SK-N-SH (cell line): ENCODE results near the gene MC1R. TPM values are rescaled to one million over a fixed set of nuclear protein-coding genes. Genes with fewer than 3 reads are reported as not detected.

ENCODE experiments used
- CTCF ChIA-PET: fragments of 300-600, 350-600 bp; formaldehyde crosslinking; extraction: SDS; loops from one replicate; lab custom pipeline; 2021; lab: Yijun Ruan, JAX
- POLR2A ChIA-PET: fragments of 350-600 bp; sonication (Branson Sonifier 250); formaldehyde crosslinking; extraction: SDS; loops from one replicate; lab custom pipeline; 2020; ENCODE audit warnings: antibody characterized with exemption, inconsistent platforms; lab: Yijun Ruan, JAX
- DNase-seq: peaks from one replicate; pipeline ENCODE4 v3.0.0; 2012
- H2AFZ ChIP-seq: fragments of 200-600 bp; sonication (generic); 2 replicates; pipeline ENCODE4 v1.8.1; 2016; ENCODE audit warnings: antibody characterized with exemption, mild to moderate bottlenecking, low read depth
- H3F3A ChIP-seq: fragments of 200-600 bp; sonication (generic); replicated peaks from 2 replicates; pipeline ENCODE3; 2016; ENCODE audit warnings: antibody characterized with exemption, mild to moderate bottlenecking; ENCODE audit not compliant: insufficient read depth
- H3K27ac ChIP-seq, 2 experiments: fragments of 200-500 bp in 1 of 2; fragments of 200-600 bp in 1 of 2; sonication (Bioruptor generic) in 1 of 2; sonication (generic), shearing (Covaris generic) in 1 of 2; 2 replicates each; pipeline versions ENCODE4 v1.5.1 to v1.6.1; 2014 to 2016; ENCODE audit warnings: low read depth in 2 of 2, inconsistent platforms in 1 of 2, low read length in 1 of 2, mild to moderate bottlenecking in 1 of 2, mixed read lengths in 1 of 2
- H3K27me3 ChIP-seq: fragments of 200-600 bp; sonication (generic), shearing (Covaris generic); 2 replicates; pipeline ENCODE4 v1.6.1; 2016; ENCODE audit warnings: mixed run types; ENCODE audit not compliant: insufficient read depth
- H3K36me3 ChIP-seq, 2 experiments: fragments of 200-500 bp in 1 of 2; fragments of 200-600 bp in 1 of 2; sonication (Bioruptor generic) in 1 of 2; sonication (generic) in 1 of 2; replicated peaks in 1 of 2; 2 replicates each; pipeline versions ENCODE3 to v1.5.1; 2014 to 2016; ENCODE audit warnings: low read length in 1 of 2, mild to moderate bottlenecking in 1 of 2; ENCODE audit not compliant: insufficient read depth in 2 of 2, control insufficient read depth in 1 of 2
- H3K4me1 ChIP-seq, 2 experiments: fragments of 200-500 bp in 1 of 2; fragments of 200-600 bp in 1 of 2; sonication (Bioruptor generic) in 1 of 2; sonication (generic), shearing (Covaris generic) in 1 of 2; 2 replicates each; pipeline versions ENCODE4 v1.5.1 to v1.6.1; 2014 to 2016; ENCODE audit warnings: low read depth in 1 of 2, low read length in 1 of 2, mixed run types in 1 of 2; ENCODE audit not compliant: insufficient read depth in 2 of 2, control insufficient read depth in 1 of 2
- H3K4me2 ChIP-seq: fragments of 200-600 bp; sonication (generic), shearing (Covaris generic); 2 replicates; pipeline ENCODE4 v1.6.1; 2017; ENCODE audit warnings: mixed run types
- H3K4me3 ChIP-seq, 2 experiments: fragments of 200-500 bp in 1 of 2; fragments of 200-600 bp in 1 of 2; sonication (Bioruptor generic) in 1 of 2; sonication (generic), shearing (Covaris generic) in 1 of 2; 2 replicates each; pipeline versions ENCODE4 v1.5.1 to v1.8.1; 2014 to 2016; ENCODE audit warnings: low read depth in 2 of 2, inconsistent platforms in 1 of 2, low read length in 1 of 2, mild to moderate bottlenecking in 1 of 2, mixed read lengths in 1 of 2, moderate library complexity in 1 of 2
- H3K79me2 ChIP-seq: fragments of 200-600 bp; sonication (generic); 2 replicates; pipeline ENCODE4 v1.8.1; 2017; ENCODE audit warnings: mild to moderate bottlenecking; ENCODE audit not compliant: insufficient read depth
- H3K9ac ChIP-seq: fragments of 200-600 bp; sonication (generic); 2 replicates; pipeline ENCODE4 v1.6.1; 2017; ENCODE audit warnings: mixed run types
- H3K9me2 ChIP-seq: fragments of 200-600 bp; sonication (generic); 2 replicates; pipeline ENCODE4 v1.6.1; 2017; ENCODE audit warnings: mixed run types
- H3K9me3 ChIP-seq: fragments of 200-600 bp; sonication (generic); 2 replicates; pipeline ENCODE4 v1.6.1; 2017; ENCODE audit warnings: mixed run types, mild to moderate bottlenecking, moderate library complexity
- H4K20me1 ChIP-seq: fragments of 200-600 bp; sonication (generic); 2 replicates; pipeline ENCODE4 v1.6.1; 2017; ENCODE audit warnings: mild to moderate bottlenecking, mixed run types; ENCODE audit not compliant: insufficient read depth
- CHD2 ChIP-seq: fragments of 150-350 bp; IDR thresholded peaks from 2 replicates; pipeline ENCODE4 v1.6.1; 2018; ENCODE audit warnings: low read length; ENCODE audit not compliant: partially characterized antibody
- ELF1 ChIP-seq: IDR thresholded peaks from 2 replicates; pipeline ENCODE4 v1.4.0; 2012
- EP300 ChIP-seq, 2 experiments: IDR thresholded peaks; 2 replicates each; pipeline versions ENCODE4 v1.4.0 to v1.6.1; 2012; ENCODE audit warnings: borderline replicate concordance in 1 of 2, low read depth in 1 of 2, low read length in 1 of 2
- FOSL2 ChIP-seq: IDR thresholded peaks from 2 replicates; pipeline ENCODE4 v1.4.0; 2012; ENCODE audit warnings: low read depth, mild to moderate bottlenecking, moderate library complexity, borderline replicate concordance
- FOXJ3 ChIP-seq: sonication (generic); formaldehyde crosslinking; IDR thresholded peaks from 2 replicates; pipeline ENCODE4 v1.5.1; 2020; ENCODE audit warnings: mild to moderate bottlenecking, missing genetic modification reagents
- GABPA ChIP-seq: IDR thresholded peaks from 2 replicates; pipeline ENCODE4 v1.4.0; 2012; ENCODE audit warnings: low read depth, mild to moderate bottlenecking
- GATA2 ChIP-seq: sonication (generic); formaldehyde crosslinking; IDR thresholded peaks from 2 replicates; pipeline ENCODE4 v1.5.0; 2020; ENCODE audit warnings: mild to moderate bottlenecking, missing genetic modification reagents
- JUND ChIP-seq: IDR thresholded peaks from 2 replicates; pipeline ENCODE4 v1.4.0; 2012
- MEF2A ChIP-seq: IDR thresholded peaks from 2 replicates; pipeline ENCODE4 v1.4.0; 2012; ENCODE audit warnings: low read depth, borderline replicate concordance
- MXI1 ChIP-seq: IDR thresholded peaks from 2 replicates; pipeline ENCODE4 v1.6.1; 2012; ENCODE audit warnings: mild to moderate bottlenecking, low read depth, low read length, improper control_type of control experiment
- NFIC ChIP-seq: IDR thresholded peaks from 2 replicates; pipeline ENCODE4 v1.4.0; 2012; ENCODE audit warnings: borderline replicate concordance
- NRF1 ChIP-seq: IDR thresholded peaks from 2 replicates; pipeline ENCODE4 v1.6.1; 2012; ENCODE audit warnings: low read depth, mild to moderate bottlenecking, low read length
- POLR2AphosphoS5 ChIP-seq: IDR thresholded peaks from 2 replicates; pipeline ENCODE4 v1.6.1; 2012; ENCODE audit warnings: low read depth, low read length
- RAD21 ChIP-seq: IDR thresholded peaks from 2 replicates; pipeline ENCODE4 v1.6.1; 2012; ENCODE audit warnings: mild to moderate bottlenecking, low read length
- RCOR1 ChIP-seq: fragments of 150-350 bp; IDR thresholded peaks from 2 replicates; pipeline ENCODE4 v1.6.1; 2017; ENCODE audit warnings: antibody characterized with exemption, low read length
- REST ChIP-seq: IDR thresholded peaks from 2 replicates; pipeline ENCODE4 v1.6.1; 2012; ENCODE audit warnings: mild to moderate bottlenecking, low read depth, low read length, moderate library complexity
- RFX5 ChIP-seq: IDR thresholded peaks from 2 replicates; pipeline ENCODE4 v1.6.1; 2012; ENCODE audit warnings: mild to moderate bottlenecking, improper control_type of control experiment, low read length
- RXRA ChIP-seq: IDR thresholded peaks from 2 replicates; pipeline ENCODE4 v1.4.0; 2012; ENCODE audit warnings: low read depth, mild to moderate bottlenecking, borderline replicate concordance
- TCF12 ChIP-seq: IDR thresholded peaks from 2 replicates; pipeline ENCODE4 v1.4.0; 2012
- TEAD4 ChIP-seq: IDR thresholded peaks from 2 replicates; pipeline ENCODE4 v1.4.0; 2012; ENCODE audit warnings: mild to moderate bottlenecking, borderline replicate concordance; ENCODE audit not compliant: insufficient read depth
- USF1 ChIP-seq: IDR thresholded peaks from 2 replicates; pipeline ENCODE4 v1.4.0; 2012; ENCODE audit warnings: low read depth, borderline replicate concordance
- YY1 ChIP-seq: IDR thresholded peaks from 2 replicates; pipeline ENCODE4 v1.4.0; 2012; ENCODE audit warnings: low read depth, mild to moderate bottlenecking
- WGBS: methylation state at CpG from one replicate; pipeline ENCODE4 v1.1.6; 2017; ENCODE audit warnings: low lambda C conversion rate; 5-methylcytosine and 5-hydroxymethylcytosine counted together
- polyA plus RNA-seq, 3 experiments: library from polyadenylated mRNA; depleted of rRNA; stranded (reverse); fragments of >200 nt; gene quantifications; 2 replicates each; pipeline ENCODE4 v1.2.3, GENCODE V29; 2012
- TF ChIP-seq, protein P1 (sequence below): IDR thresholded peaks from 2 replicates; pipeline ENCODE4; 2012
- TF ChIP-seq, protein P2 (sequence below): fragments of 150-350 bp; IDR thresholded peaks from 2 replicates; pipeline ENCODE4 v1.6.1; 2017; ENCODE audit warnings: antibody characterized with exemption, low read length, low read depth, borderline replicate concordance
- TF ChIP-seq, protein P3 (sequence below): IDR thresholded peaks from 2 replicates; pipeline ENCODE4 v1.4.0; 2012; ENCODE audit warnings: low read depth, borderline replicate concordance
- TF ChIP-seq, protein P4 (sequence below): IDR thresholded peaks from 2 replicates; pipeline ENCODE4 v1.4.0; 2012; ENCODE audit warnings: low read depth

The MC1R gene
- polyA plus RNA-seq, 1 of the 3 experiments (the other 2 are of a cell fraction) = 11.1 TPM

GRCh38 chr16:89873972-89874689 lies 44.5 kb upstream of the MC1R start:
- Histone ChIP-seq H3K4me3 (peak overlapping the region; percentile 81 to 98), H3K27ac (peak overlapping the region; percentile 99 to 100), H3K4me2 (peak overlapping the region; percentile 89), H4K20me1 (peaks cover 47% of the 10 kb centered on the region), H3K36me3 (peaks cover 11 to 36% of the 10 kb centered on the region in 2 experiments), H3K4me1 (peaks cover 11 to 13% of the 10 kb centered on the region in 2 experiments), H3F3A (peaks cover 23% of the 10 kb centered on the region), H3K27me3 (no peaks in the 10 kb centered on the region), H3K9ac (peak overlapping the region; percentile 100; the same call in 1 of the 2 replicates), H3K79me2 (peaks cover 62% of the 10 kb centered on the region), H2AFZ (no peak overlapping the region), H3K9me2 (no peaks in the 10 kb centered on the region), H3K9me3 (no peaks in the 10 kb centered on the region)
- peak; percentile 98 for DNase-seq
- ChIA-PET POLR2A (interaction anchor here (0.6 to 2.9 kb wide), 8 partner anchors 10 to 162 kb away, joined by 3 to 15 read pairs (median 4); partner anchors contain the start of genes SPIRE2 and TUBB3), CTCF (interaction anchor here (0.6 to 5.8 kb wide), 7 partner anchors 13 to 168 kb away, joined by 3 to 45 read pairs (median 4); partner anchors contain the start of gene TUBB3)
- WGBS = 7% methylated on average over 20 of the region's 61 CpGs
- TF ChIP-seq ELF1 (no peak), GATA2 (no peak), FOSL2 (no peak), RAD21 (no peak), NRF1 (no peak), JUND (no peak), NFIC (no peak), FOXJ3 (no peak), MEF2A (no peak), RXRA (no peak), REST (no peak), TCF12 (no peak), CHD2 (peak; percentile 53), GABPA (no peak), USF1 (peak; percentile 87; the same call in 1 of the 2 replicates), RFX5 (no peak), RCOR1 (no peak; the same call in 1 of the 2 replicates), EP300 (IDR thresholded peaks at IDR 0.05; ENCODE audit: borderline replicate concordance in 1 of 2, low read depth in 1 of 2, low read length in 1 of 2) (no peak), MXI1 (peak; percentile 92), TEAD4 (no peak), POLR2AphosphoS5 (no peak), YY1 (no peak)
- TF ChIP-seq, protein P1, sequence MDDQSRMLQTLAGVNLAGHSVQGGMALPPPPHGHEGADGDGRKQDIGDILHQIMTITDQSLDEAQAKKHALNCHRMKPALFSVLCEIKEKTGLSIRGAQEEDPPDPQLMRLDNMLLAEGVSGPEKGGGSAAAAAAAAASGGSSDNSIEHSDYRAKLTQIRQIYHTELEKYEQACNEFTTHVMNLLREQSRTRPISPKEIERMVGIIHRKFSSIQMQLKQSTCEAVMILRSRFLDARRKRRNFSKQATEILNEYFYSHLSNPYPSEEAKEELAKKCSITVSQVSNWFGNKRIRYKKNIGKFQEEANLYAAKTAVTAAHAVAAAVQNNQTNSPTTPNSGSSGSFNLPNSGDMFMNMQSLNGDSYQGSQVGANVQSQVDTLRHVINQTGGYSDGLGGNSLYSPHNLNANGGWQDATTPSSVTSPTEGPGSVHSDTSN = no peak; the same call in 1 of the 2 replicates
- TF ChIP-seq, protein P2, sequence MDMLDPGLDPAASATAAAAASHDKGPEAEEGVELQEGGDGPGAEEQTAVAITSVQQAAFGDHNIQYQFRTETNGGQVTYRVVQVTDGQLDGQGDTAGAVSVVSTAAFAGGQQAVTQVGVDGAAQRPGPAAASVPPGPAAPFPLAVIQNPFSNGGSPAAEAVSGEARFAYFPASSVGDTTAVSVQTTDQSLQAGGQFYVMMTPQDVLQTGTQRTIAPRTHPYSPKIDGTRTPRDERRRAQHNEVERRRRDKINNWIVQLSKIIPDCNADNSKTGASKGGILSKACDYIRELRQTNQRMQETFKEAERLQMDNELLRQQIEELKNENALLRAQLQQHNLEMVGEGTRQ = peak; percentile 64; the same call in 1 of the 2 replicates
- TF ChIP-seq, protein P3, sequence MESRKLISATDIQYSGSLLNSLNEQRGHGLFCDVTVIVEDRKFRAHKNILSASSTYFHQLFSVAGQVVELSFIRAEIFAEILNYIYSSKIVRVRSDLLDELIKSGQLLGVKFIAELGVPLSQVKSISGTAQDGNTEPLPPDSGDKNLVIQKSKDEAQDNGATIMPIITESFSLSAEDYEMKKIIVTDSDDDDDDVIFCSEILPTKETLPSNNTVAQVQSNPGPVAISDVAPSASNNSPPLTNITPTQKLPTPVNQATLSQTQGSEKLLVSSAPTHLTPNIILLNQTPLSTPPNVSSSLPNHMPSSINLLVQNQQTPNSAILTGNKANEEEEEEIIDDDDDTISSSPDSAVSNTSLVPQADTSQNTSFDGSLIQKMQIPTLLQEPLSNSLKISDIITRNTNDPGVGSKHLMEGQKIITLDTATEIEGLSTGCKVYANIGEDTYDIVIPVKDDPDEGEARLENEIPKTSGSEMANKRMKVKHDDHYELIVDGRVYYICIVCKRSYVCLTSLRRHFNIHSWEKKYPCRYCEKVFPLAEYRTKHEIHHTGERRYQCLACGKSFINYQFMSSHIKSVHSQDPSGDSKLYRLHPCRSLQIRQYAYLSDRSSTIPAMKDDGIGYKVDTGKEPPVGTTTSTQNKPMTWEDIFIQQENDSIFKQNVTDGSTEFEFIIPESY = no peak
- TF ChIP-seq, protein P4, sequence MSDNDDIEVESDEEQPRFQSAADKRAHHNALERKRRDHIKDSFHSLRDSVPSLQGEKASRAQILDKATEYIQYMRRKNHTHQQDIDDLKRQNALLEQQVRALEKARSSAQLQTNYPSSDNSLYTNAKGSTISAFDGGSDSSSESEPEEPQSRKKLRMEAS = peak; percentile 95; the same call in 1 of the 2 replicates
